Frontal cortex (tissue), 4 donors: Measurements from ENCODE around the gene CDHR3. TPM values are rescaled to one million over a fixed set of nuclear protein-coding genes. Genes with fewer than 3 reads are reported as not detected.
"Not testable (repeated sequence)": the region's sequence is repeated elsewhere in the genome, so short reads cannot be mapped to it uniquely, and the experiment has no call there.

Source experiments
- DNase-seq, 2 donors: peaks; one replicate each; pipeline ENCODE4 v3.0.0; 2012; ENCODE audit warnings: low spot score in 2 of 2
- FAIRE-seq: peaks from 2 replicates; lab custom pipeline; 2012; peaks lifted over from hg19 to GRCh38; lab: Jason Lieb, UNC
- total RNA-seq: library from RNA; depleted of rRNA; stranded (reverse); fragments of >200 nt; gene quantifications from one replicate; pipeline ENCODE4 v1.2.3, GENCODE V29; 2014
- donor health status: control.
- donor health status: control.
- donor health status: control.

The CDHR3 gene
- total RNA-seq, 1 donor from 2014 or later = 11.4 TPM

- not testable (repeated sequence) for FAIRE-seq, DNase-seq
Measured at GRCh38 chr7:105955651-105956466, 7.2 kb upstream of the CDHR3 start.

- DNase-seq (no peak), FAIRE-seq (no peak)
Measured at GRCh38 chr7:105958012-105958411, 5.1 kb upstream of the CDHR3 start.

- FAIRE-seq = no peak
Measured at GRCh38 chr7:105962353-105962752, 711 bp upstream of the CDHR3 start.

GRCh38 chr7:105971845-105972244, 8.8 kb downstream of the CDHR3 start:
- no peak for DNase-seq
- no peak for FAIRE-seq

More at GRCh38 chr7:105962353-105962752, 711 bp upstream of the CDHR3 start:
- no peak for DNase-seq

- FAIRE-seq (no peak), DNase-seq (no peak)
Measured at GRCh38 chr7:105972276-105972675, 9.2 kb downstream of the CDHR3 start.

- no peak for FAIRE-seq
- no peak for DNase-seq
Measured at GRCh38 chr7:105974471-105974870, 11.4 kb downstream of the CDHR3 start.

GRCh38 chr7:105975770-105976417, 12.8 kb downstream of the CDHR3 start:
- FAIRE-seq = no peak
- DNase-seq = no peak

GRCh38 chr7:105976868-105977267, 13.8 kb downstream of the CDHR3 start:
- no peak for DNase-seq
- FAIRE-seq = no peak

- DNase-seq (no peak), FAIRE-seq (no peak)
Measured at GRCh38 chr7:105978035-105978434, 15.0 kb downstream of the CDHR3 start.

GRCh38 chr7:105978974-105979373, 15.9 kb downstream of the CDHR3 start:
- DNase-seq (no peak), FAIRE-seq (no peak)

- FAIRE-seq (no peak), DNase-seq (no peak)
Measured at GRCh38 chr7:105979405-105979804, 16.3 kb downstream of the CDHR3 start.

GRCh38 chr7:105980645-105981396, 17.8 kb downstream of the CDHR3 start:
- no peak for FAIRE-seq
- DNase-seq = no peak

- DNase-seq = no peak
- FAIRE-seq = no peak
Measured at GRCh38 chr7:105982388-105982787, 19.3 kb downstream of the CDHR3 start.

- DNase-seq, FAIRE-seq: not testable (repeated sequence)
Measured at GRCh38 chr7:105984808-105985207, 21.7 kb downstream of the CDHR3 start.

- FAIRE-seq (no peak), DNase-seq (no peak)
Measured at GRCh38 chr7:105985229-105985628, 22.2 kb downstream of the CDHR3 start.

GRCh38 chr7:105985672-105986215, 22.7 kb downstream of the CDHR3 start:
- FAIRE-seq = no peak
- no peak for DNase-seq

- FAIRE-seq (no peak), DNase-seq (no peak)
Measured at GRCh38 chr7:105987046-105987445, 24.0 kb downstream of the CDHR3 start.

GRCh38 chr7:105988276-105988675, 25.2 kb downstream of the CDHR3 start:
- no peak for FAIRE-seq
- no peak for DNase-seq

- FAIRE-seq (no peak), DNase-seq (no peak)
Measured at GRCh38 chr7:105989191-105989590, 26.1 kb downstream of the CDHR3 start.

- FAIRE-seq = no peak
- no peak for DNase-seq
Measured at GRCh38 chr7:105989686-105990085, 26.6 kb downstream of the CDHR3 start.
